HepG2 (cell line): ENCODE data around the gene UPB1.

Experiments used
- CREB1 ChIP-seq, 2 experiments: fragments of 450-650 bp in 1 of 2; IDR thresholded peaks; 2 replicates each; pipeline ENCODE4 v1.6.1; 2016 to 2017; ENCODE audit warnings: control low read depth in 1 of 2, mild to moderate bottlenecking in 1 of 2, missing compliant biosample characterization in 1 of 2, missing genetic modification characterization in 1 of 2
- HMGA1 ChIP-seq: sonication (generic); formaldehyde crosslinking; conservative IDR thresholded peaks from 2 replicates; pipeline ENCODE4 v1.4.0; 2020; ENCODE audit warnings: missing genetic modification reagents
- KAT2B ChIP-seq: fragments of 150-350 bp; IDR thresholded peaks from 2 replicates; pipeline ENCODE4 v1.6.1; 2014; ENCODE audit warnings: low read depth, low read length, borderline replicate concordance
- KDM5A ChIP-seq: fragments of 200-600 bp; sonication (generic); IDR thresholded peaks from 2 replicates; pipeline ENCODE4 v1.7.0; 2018; ENCODE audit warnings: antibody characterized with exemption, mild to moderate bottlenecking, low read length, borderline replicate concordance
- NCOA5 ChIP-seq: sonication (generic); formaldehyde crosslinking; IDR thresholded peaks from 2 replicates; pipeline ENCODE4 v1.4.0; 2020; ENCODE audit warnings: missing genetic modification reagents
- NFIC ChIP-seq: IDR thresholded peaks from 2 replicates; pipeline ENCODE4 v1.6.1; 2012; ENCODE audit warnings: mild to moderate bottlenecking, low read length, inconsistent platforms
- NFYB ChIP-seq: sonication (generic); formaldehyde crosslinking; IDR thresholded peaks from 2 replicates; pipeline ENCODE4 v1.4.0; 2020; ENCODE audit warnings: missing genetic modification reagents
- NR2C2 ChIP-seq: sonication (generic); formaldehyde crosslinking; IDR thresholded peaks from 2 replicates; pipeline ENCODE4 v1.4.0; 2020; ENCODE audit warnings: missing genetic modification reagents, mild to moderate bottlenecking, moderate library complexity, borderline replicate concordance
- POGZ ChIP-seq: sonication (generic); formaldehyde crosslinking; IDR thresholded peaks from 2 replicates; pipeline ENCODE4 v1.4.0; 2020; ENCODE audit warnings: mild to moderate bottlenecking, missing genetic modification reagents
- SRSF1 ChIP-seq: fragments of 200-400 bp; formaldehyde crosslinking; optimal IDR thresholded peaks from 2 replicates; pipeline ENCODE3; 2017; ENCODE audit warnings: mild to moderate bottlenecking, low read depth, low read length, moderate library complexity
- TCF12 ChIP-seq, 2 experiments: fragments of 450-650 bp in 1 of 2; sonication (generic) in 1 of 2; formaldehyde crosslinking in 1 of 2; IDR thresholded peaks; 2 replicates each; pipeline versions ENCODE4 v1.6.1 to v1.8.0; 2017 to 2022; ENCODE audit warnings: antibody characterized with exemption in 1 of 2, mild to moderate bottlenecking in 1 of 2, missing genetic modification reagents in 1 of 2, moderate library complexity in 1 of 2
- TP53 ChIP-seq: sonication (generic); formaldehyde crosslinking; conservative IDR thresholded peaks from 2 replicates; pipeline ENCODE4 v1.4.0; 2020; ENCODE audit warnings: missing genetic modification reagents
- ZKSCAN5 ChIP-seq: sonication (generic); formaldehyde crosslinking; IDR thresholded peaks from 2 replicates; pipeline ENCODE4 v1.5.1; 2020; ENCODE audit warnings: mild to moderate bottlenecking, missing genetic modification reagents
- TF ChIP-seq, protein P1 (sequence below): sonication (generic); formaldehyde crosslinking; IDR thresholded peaks from 2 replicates; pipeline ENCODE4 v1.5.0; 2020; ENCODE audit warnings: mild to moderate bottlenecking, missing genetic modification reagents, moderate library complexity

DNA sequence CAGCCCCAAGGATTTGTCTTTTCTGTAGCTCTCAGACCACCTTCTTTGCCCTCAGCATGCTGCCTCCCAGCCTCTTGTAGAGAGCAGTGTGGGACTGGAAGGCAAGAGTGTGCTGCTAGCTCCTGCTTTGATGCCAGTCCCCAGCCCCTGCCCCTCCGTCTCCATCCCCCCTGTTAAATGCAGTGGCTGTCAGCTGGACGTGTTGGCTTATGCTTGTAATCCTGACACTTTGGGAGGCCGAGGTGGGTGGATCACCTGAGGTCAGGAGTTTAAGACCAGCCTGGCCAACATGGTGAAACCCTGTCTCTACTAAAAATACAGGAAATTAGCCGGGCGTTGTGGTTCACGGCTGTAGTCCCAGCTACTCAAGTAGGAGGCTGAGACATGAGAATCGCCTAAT lies 76.1 kb downstream of the UPB1 start:
- TF ChIP-seq POGZ (CRISPR knock-in tag): no peak
- no peak for TF ChIP-seq HMGA1 (CRISPR knock-in tag)
- no peak for TF ChIP-seq CREB1 (IDR thresholded peaks at IDR 0.05)
- no peak for TF ChIP-seq CREB1 (CRISPR knock-in tag; IDR thresholded peaks at IDR 0.05)
- no peak for TF ChIP-seq ZKSCAN5 (CRISPR knock-in tag)
- no peak for TF ChIP-seq KDM5A
- TF ChIP-seq, protein P1, sequence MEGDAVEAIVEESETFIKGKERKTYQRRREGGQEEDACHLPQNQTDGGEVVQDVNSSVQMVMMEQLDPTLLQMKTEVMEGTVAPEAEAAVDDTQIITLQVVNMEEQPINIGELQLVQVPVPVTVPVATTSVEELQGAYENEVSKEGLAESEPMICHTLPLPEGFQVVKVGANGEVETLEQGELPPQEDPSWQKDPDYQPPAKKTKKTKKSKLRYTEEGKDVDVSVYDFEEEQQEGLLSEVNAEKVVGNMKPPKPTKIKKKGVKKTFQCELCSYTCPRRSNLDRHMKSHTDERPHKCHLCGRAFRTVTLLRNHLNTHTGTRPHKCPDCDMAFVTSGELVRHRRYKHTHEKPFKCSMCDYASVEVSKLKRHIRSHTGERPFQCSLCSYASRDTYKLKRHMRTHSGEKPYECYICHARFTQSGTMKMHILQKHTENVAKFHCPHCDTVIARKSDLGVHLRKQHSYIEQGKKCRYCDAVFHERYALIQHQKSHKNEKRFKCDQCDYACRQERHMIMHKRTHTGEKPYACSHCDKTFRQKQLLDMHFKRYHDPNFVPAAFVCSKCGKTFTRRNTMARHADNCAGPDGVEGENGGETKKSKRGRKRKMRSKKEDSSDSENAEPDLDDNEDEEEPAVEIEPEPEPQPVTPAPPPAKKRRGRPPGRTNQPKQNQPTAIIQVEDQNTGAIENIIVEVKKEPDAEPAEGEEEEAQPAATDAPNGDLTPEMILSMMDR: no peak
- no peak for TF ChIP-seq NCOA5 (CRISPR knock-in tag)
- no peak for TF ChIP-seq NFYB (CRISPR knock-in tag)
- no peak for TF ChIP-seq SRSF1
- no peak for TF ChIP-seq NFIC
- no peak for TF ChIP-seq KAT2B
- no peak for TF ChIP-seq TP53 (CRISPR knock-in tag)
- no peak for TF ChIP-seq TCF12 (IDR thresholded peaks at IDR 0.05)
- no peak for TF ChIP-seq TCF12 (CRISPR knock-in tag; IDR thresholded peaks at IDR 0.05)
- TF ChIP-seq NR2C2 (CRISPR knock-in tag): no peak
